Stimulated activated CD8-positive, alpha-beta memory T cell treated with anti-CD3 and anti-CD28 coated beads, Interleukin-2, amount 100 ng/mL, for 48 hours (primary cell): ENCODE data around the gene ABT1.

ENCODE experiments used
- DNase-seq, 2 donors: peaks; one replicate each; pipeline ENCODE4 v3.0.0-alpha.2; 2020; ENCODE audit warnings: low read depth in 2 of 2

Gene ABT1

DNA sequence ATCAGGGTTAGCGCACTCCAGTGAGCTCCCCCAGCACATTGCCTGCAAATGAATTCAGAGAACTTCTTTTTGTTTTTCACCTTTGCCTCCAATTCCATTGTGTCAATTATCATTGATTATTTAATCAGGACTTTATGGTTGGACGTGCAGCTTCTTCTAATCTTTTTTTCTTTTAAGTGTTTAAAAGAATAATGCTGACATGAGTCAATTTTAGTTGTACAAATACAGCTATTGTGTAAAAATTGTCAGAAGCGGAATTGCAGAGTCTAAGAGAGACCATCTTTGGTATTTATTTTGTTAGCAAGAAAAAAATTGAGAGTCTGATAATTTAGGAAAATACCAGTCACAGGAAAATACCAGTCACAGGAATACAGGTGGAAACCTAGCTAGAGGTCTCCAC lies 5.5 kb downstream of the ABT1 start:
- no peak for DNase-seq

DNA sequence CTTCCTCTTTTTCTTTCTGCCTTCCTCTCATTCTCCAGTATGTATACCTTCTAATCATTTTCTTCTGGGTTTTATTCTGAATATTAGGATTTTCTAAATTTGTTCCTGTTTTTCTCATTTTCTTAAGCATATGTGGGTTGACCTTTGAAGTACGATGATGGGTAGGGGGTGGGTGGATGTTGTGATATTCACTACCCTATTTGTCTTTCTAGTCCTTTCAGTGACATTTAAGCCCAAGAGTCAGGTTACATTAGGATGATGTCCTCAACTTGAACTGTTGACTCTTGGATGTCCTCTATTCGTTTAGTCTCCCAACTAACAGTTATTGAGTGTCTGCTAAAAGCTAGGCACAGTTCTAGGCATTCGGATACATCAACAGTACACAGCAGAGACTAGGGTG lies 7.3 kb downstream of the ABT1 start:
- no peak for DNase-seq

DNA sequence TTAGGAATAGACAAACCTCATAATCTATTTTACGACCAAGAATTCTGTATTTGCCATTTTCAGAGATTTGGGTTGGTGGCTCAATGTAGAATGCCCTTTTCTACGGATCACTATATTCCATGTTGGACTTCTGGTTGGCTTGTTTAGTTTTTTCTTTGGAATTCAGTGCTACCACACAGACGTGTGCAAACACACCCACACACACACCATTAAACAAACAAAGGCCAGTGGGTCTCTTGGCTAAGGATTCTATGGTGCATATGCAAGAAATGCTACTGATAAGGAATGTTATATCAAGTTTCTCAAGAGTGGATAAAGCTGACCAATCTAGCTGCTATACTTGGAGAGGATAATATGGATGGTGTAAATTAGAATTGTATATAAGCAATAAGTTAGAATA lies 8.0 kb downstream of the ABT1 start:
- DNase-seq: no peak

- DNase-seq: no peak
Observed at GRCh38 chr6:26607434-26608230, 10.9 kb downstream of the ABT1 start.

GRCh38 chr6:26609463-26609862 lies 12.7 kb downstream of the ABT1 start:
- DNase-seq: no peak

DNA sequence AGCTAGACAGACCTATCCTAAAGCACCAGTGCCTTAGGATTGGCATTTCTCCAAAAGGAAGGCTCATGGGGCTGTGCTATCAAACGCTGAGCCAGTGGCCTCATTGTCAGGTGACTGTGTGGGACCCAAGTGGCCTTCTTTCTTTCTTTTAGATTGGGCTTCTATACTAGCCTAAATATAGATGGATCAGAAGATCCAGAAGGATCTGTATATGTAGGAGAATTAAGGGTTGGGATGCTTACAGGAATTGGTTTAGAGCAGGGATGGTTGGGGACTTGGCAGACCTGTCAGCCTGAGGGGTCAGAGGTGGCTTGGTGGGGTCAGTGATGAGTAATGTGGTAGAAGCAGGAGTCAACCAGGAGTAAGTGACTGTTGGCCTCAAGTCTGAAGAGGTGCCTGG lies 14.8 kb downstream of the ABT1 start:
- no peak for DNase-seq

DNA sequence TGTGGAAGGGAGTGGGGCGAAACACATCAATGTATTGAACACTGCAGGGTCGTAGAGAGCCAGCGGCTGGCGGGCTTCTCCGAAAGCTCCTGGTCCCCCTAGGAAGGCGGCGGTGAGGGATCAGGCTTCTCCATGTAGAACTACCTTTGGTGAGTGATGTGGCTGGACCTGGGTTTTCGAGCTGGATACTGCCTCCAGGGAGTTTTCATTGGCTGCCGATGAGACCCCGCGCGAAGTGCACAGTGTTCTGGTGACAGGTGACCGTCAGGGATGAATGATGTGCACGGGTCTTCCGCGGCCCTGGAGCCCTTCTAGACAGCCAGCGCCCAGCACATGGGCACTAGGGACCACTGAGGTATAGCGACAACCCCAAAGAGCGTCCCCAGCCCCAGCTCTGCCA lies 16.4 kb downstream of the ABT1 start:
- DNase-seq: no peak

GRCh38 chr6:26613689-26614683 lies 17.2 kb downstream of the ABT1 start:
- DNase-seq: no peak

DNA sequence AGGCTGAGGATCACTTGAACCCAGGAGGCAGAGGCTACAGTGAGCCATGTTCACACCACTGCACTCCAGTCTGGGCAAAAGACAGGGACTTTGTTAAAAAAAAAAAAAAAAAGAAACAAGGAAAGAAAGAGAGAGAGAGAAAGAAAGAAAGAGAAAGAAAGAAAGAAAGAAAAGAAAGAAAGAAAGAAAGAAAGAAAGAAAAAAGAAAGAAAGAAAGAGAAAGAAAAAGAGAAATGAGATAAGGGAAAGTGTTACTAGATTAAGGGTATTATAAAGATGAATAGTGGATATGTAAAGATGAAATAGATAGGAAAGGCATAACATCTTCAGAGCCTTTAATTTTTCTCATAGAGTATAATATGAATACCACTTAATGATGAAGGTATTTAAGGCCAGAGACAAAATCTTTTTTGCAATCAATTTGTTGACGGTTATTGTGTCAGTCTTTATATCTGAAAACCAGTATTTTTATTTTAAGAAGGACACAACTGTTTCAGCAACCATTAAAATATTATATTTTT lies 26.6 kb downstream of the ABT1 start:
- no peak for DNase-seq

DNA sequence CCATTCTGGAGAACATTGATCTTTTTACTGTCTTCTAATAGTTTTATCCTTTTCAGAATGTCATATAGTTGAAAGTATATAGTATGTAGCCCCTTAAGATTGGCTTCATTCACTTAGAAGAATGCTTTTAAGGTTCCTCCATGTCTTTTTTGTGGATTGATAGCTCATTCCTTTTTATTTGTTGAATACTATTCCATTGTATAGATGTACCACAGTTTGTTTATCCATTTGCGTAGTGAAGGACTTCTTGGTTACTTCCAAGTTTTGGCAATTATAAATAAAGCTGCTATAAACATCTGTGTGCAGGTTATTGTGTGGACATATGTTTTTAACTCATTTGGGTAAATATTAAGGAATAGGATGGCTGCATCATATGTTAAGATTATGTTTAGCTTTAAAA lies 27.8 kb downstream of the ABT1 start:
- DNase-seq: no peak

DNA sequence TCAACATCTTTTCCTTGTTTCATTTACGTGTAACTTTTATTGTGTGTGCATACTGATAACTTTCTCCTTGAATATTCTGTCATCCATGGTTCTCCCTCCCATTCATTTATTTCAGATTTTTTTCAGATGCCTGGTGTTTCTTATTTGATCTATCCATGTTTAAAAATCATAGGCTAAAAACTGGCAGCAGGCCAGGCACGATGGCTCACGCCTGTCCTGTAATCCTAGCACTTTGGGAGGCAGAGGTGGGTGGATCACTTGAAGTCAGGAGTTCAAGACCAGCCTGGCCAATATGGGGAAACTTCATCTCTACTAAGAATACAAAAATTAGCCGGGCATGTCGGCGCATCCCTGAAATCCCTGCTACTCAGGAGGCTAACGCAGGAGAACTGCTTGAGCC lies 31.1 kb downstream of the ABT1 start:
- no peak for DNase-seq

- DNase-seq: no peak
Observed at GRCh38 chr6:26629359-26629758, 32.6 kb downstream of the ABT1 start.

DNA sequence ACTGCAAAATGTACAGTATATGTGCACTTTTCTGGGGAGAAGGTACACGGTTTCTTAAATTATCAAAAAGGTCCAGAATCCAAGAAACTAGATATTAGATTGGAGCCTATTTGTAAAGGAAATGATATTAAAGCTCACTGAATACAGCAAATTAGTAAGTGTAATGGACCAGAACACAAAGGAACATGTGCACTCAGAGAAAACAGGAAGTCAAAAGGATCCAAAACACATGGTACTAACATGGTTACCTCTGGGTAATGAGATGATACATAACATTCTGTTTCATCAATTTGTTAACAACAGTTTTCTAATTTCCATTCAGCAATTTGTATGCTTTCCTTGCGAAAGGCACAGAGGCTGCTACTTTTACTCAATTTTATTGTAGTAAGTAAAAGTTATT lies 44.1 kb downstream of the ABT1 start:
- DNase-seq: no peak

GRCh38 chr6:26646074-26646473 lies 49.3 kb downstream of the ABT1 start:
- DNase-seq: no peak
